Measurements from ENCODE around the gene ZNF577.
"Not testable (repeated sequence)": the region's sequence is repeated elsewhere in the genome, so short reads cannot be mapped to it uniquely, and the experiment has no call there.

Gene ZNF577

DNA sequence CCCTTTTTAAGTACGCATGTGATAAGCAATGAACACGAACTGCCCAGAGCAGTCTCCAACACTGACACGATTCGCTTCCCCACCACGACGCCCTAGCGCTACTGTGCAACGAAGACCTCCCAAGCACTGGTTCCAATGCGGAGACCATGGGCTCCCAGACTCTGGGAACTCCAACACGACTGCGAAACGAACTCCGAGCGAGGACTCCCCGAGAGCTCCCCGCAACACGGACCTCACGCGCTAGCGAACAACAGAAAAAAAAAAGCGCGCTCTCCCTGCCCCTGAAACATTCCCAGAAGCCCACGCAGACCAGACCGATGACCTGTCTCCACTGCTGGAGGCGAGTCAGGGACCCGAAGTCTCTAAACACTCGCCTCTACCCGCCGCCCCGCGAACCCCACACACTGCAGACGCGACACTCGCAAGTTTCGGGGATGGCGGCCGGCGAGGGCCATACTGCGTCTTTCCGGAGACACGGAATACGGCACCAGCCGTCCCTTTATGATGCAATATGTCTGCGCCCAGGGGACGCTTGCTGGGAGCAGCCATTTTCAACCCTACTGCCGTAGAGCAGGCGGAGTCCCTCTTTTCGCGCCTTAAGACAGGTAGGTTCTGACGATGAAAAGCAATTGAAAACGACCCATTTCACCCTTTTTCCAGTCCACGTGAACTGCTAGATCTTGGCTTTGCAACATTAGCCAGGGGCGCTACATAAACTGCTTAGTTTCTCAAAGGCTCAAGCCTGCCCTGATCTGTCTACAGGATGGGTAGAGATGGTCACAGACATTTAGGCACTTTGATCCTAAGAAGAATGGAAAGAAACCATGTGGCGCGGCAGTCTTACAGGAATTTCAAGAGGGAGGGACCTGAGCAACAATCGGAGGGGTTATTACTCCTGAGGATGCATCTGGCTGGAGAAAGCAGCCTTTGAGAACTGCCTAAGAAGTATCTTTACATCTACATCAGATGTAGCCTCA lies at the start of gene ZNF577:
TSS of gene ZNF577 (minus strand) at position 430 of the 977 bp plus-strand sequence. CDS start 7,569 bp downstream, outside the sequence.
- peak; percentile 91 for DNase-seq (ENCODE audit: low spot score)

DNA sequence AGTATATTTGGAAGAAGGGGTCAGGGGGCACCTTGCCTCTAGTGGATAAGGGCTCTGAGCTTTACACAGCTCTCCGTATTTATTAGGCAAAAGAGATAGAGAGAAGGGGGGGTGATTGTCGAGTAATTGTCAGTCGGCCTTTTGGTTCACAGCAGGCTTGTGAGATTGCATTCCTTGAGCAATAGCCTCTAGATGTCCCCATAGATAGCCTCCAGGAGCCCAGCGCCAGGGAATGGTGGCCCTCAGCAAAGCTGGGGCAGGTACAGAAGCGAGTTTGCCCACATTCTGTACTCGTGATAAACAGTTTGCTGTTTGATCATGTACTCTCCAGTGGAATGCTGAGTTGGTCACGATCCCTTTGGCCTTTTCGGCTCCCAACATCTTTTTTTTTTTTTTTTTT lies 44.2 kb upstream of the ZNF577 start:
- DNase-seq (ENCODE audit: low spot score): no peak

DNA sequence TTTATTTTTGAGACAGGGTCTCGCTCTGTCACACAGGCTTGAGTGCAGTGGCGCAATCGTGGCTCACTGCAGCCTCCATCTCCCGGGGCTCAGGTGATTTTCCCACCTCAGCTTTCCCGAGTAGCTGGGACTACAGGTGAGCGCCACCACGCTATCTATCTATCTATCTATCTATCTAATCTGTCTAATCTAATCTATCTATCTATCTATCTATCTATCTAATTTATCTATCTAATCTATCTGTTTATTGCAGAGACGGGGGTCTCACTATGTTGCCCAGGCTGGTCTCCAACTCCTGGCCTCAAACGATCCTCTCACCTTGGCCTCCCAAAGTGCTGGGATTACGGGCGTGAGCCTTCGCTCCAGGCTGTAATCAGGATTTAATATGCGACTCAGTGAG lies 40.1 kb upstream of the ZNF577 start:
- DNase-seq (ENCODE audit: low spot score): no peak

DNA sequence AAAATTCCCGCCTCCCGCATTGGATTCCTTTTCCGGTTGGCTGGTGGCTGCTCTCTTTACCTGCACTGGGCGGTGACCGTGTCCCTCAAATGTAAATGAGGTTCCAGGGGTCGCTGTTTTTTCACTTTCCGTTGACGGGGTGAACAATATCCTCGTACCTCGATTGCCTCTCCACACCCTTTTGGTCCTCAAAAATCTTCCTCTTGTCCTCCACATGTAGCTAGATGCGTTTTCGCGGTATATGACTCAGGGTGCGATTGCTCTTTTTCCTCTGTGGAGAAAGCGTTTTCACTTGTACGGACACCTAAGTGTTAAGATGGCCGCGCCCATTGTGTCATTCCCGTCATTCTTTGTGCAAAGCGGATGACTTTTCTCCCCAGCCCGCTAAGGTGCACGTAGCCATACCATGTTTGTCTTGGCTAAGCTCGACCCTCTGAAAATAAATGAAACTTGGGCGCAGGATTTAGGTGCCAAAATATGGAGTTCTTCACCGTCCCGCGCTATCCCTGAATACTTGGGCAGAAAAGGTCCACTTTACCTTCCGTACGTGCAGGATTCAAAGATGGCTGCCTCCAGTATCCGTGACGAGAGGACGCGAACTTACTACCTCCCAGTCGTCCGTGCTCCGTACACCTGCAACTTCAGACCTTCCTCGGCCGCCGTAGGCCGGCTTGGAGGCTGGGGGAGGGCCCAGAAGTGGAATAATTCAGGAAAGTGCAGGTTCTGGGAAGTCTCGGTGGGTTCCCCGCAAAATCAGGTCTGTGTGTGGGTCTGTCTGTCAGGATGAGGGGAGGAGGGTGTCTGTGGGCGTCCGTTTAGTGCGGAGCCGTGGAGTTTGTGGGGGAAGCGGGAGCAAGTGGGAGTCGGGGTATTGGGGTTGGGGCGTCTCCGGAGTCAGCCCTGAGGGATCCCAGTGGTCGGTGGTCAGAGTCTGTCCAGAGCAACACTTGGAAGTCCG lies 39.3 kb upstream of the ZNF577 start, which contains the start of gene ZNF613:
TSS of gene ZNF613 (plus strand) at position 689 of the 958 bp plus-strand sequence. CDS start 8,749 bp downstream, outside the sequence.
- DNase-seq (ENCODE audit: low spot score): peak; percentile 91

DNA sequence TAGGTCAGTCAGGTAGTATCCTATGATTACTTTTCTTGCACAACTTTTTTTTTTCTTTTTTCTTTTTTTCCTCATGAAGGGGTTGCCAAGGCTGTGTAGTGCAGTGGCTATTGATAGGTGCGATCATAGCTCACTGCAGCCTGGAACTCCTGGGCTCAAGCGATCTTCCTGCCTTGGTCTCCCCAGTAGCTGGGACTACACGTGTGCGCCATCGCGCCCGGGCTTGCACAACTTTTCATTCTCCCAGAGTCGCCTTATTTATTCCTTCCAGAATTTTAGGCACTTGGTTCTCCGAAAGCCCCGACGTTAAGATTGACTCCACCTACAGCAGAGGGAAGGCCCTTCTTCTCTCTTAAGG lies 38.7 kb upstream of the ZNF577 start:
- DNase-seq (ENCODE audit: low spot score): no peak

DNA sequence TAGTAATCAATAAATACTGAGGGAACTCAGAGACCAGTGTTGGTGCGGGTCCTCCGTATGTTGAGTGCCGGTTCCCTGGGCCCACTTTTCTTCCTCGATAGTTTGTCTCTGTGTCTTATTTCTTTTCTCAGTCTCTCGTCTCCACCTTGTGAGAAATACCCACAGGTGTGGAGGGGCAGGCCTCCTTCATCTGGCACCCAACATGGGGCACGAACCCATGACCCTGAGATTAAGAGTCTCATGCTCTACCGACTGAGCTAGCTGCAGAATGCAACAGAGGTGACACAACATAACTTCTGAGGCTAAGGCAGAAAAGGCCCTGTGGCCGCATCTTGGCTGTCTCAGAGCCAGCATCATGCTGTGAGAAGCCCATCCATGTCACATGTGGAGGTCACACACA lies 34.2 kb upstream of the ZNF577 start:
- no peak for DNase-seq (ENCODE audit: low spot score)

DNA sequence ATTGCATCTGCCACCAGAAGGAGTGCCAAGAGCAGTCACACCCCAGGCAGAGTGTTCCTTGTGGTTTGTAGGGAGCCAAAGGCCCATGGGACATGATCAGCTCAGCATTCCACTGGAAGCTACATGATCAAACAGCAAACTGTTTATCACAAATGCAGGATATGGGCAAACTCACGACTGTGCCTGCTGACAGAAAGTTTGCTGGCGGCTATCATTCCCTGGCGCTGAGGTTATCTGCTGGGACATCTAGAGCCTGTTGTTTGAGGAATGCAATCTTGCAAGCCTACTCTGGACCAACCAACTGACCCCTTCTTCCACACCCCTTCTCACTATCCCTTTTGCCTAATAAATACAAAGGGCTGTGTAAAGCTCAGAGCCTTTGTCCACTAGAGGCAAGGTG lies 31.9 kb upstream of the ZNF577 start:
- DNase-seq (ENCODE audit: low spot score): no peak

DNA sequence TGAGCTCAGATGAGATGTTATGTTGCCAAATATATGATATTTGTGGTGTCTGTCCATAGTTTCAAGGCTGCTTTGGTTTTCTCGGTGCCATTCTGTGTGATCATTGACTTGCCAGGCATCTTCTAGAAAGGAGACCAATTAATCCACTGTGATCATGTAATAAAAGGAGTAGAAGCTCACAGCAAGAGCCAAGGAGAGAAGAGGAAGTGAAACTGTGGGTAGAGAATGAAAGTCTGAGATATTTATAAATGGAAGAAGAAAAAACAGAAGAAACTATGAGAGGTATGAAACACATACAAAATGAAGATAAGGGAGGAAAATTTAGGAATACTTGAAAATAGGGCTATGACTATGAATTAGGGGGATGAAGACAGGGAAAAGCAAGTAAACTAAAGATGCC lies 28.4 kb upstream of the ZNF577 start:
- no peak for DNase-seq (ENCODE audit: low spot score)

DNA sequence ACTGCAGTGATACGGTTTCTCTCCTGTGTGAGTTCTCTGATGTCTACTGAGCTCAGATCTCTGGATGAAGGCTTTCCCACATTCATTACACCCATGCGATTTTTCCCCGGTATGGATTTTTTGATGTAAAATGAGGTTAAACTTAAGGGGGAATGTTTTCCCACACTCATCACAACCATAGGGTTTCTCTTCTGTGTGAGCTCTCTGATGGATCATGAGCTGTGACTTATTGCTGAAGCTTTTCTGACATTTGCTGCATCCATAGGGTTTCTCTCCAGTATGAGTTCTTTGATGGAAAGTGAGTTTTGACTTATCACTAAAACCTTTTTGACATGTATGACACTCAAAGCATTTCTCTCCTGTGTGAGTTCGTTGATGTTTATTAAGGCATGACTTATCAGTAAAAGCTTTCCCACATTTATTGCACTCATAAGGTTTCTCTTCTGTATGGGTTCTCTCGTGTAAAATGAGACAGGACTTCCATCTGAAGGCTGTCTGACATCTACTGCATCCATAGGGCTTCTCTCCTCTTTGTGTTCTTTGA lies 27.6 kb upstream of the ZNF577 start:
- no peak for DNase-seq (ENCODE audit: low spot score)

DNA sequence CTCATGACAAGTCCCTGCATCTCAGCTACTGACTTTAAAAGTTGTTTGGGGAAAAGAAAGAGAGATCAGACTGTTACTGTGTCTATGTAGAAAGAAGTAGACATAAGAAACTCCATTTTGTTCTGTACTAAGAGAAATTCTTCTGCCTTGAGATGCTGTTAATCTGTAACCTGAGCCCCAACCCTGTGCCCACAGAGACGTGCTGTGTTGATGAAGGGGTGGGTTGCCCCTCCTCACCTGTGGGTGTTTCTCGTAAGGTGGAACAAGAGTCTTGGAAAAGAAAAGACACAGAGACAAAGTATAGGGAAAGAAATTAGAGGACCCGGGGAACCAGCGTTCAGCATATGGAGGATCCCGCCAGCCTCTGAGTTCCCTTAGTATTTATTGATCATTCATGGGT lies 20.2 kb upstream of the ZNF577 start:
- DNase-seq (ENCODE audit: low spot score): not testable (repeated sequence)

DNA sequence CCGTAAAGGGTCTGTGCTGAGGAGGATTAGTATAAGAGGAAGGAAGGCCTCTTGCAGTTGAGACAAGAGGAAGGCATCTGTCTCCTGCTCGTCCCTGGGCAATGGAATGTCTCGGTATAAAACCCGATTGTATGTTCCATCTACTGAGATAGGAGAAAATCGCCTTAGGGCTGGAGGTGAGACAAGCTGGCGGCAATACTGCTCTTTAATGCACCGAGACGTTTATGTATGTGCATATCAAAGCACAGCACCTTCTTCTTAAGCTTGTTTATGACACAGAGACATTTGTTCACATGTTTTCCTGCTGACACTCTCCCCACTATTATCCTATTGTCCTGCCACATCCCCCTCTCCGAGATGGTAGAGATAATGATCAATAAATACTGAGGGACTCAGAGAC lies 18.4 kb upstream of the ZNF577 start:
- not testable (repeated sequence) for DNase-seq (ENCODE audit: low spot score)

DNA sequence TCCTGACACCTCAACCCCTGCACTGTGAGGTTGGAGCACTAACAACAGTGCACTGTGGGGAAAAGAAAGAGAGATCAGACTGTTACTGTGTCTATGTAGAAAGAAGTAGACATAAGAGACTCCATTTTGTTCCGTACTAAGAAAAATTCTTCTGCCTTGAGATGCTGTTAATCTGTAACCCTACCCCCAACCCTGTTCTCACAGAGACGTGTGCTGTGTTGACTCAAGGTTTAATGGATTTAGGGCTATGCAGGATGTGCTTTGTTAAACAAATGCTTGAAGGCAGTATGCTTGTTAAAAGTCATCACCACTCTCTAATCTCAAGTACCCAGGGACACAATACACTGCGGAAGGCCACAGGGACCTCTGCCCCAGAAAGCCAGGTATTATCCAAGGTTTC lies 17.9 kb upstream of the ZNF577 start:
- DNase-seq (ENCODE audit: low spot score): not testable (repeated sequence)

DNA sequence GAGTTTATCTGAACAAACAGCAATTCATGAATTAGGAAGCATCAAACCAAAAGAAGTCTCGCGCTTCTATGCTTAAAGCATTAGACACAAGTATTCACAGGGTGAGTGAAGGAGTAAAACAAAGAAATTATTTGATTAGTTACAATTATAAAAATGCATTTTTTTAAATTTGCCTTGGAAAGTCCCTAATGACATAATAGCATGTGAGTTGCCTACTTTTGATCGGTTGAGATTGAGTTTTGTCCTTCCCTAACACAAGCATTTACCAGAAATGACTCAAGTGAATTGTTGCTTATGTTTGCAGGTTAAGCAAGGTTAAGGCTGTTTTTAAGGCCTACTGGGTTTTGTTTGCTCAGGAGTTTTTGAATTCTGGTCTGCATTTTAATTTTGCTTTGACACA lies 17.5 kb upstream of the ZNF577 start:
- DNase-seq (ENCODE audit: low spot score): no peak

DNA sequence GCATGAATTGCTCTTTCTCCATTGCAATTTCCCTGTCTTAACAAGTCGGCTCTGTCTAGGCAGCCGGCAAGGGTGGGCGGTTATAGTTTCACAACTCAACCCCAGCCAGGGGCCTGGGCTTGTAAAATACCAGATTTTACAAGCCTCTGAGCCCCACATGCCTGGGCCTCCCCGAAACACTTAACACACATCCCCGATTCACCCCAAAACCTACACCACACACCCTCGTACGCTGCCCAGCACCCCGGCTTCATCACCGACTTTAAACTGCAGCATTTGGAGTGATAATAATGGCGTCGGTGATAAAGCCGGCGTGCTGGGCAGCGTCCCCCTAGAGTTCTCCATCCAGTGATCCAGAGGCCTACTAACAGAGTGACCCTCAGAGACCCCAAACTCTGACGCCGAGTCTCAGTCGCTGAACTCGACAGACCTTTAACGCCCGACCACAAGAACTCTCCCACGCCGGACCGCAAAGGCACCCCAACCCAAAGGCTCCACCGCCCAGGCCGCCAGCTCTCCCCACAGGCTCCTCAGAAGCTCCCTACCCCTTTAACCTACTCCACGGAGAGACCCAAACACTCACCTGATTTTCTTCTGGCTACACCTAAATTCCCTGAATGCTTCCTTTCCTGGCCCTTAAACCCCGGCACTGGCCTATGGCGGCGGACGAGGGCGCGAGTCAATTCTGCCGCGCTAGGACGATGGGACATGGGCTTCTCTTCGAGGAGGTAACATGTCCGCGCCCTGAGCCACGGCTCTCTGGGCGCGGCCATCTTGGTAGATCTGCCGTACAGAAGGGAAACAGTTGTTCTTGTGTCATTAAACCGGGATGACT lies 16.8 kb upstream of the ZNF577 start, which contains the start of gene ZNF649:
TSS of gene ZNF649 (minus strand) at position 687 of the 835 bp plus-strand sequence. CDS start 4,910 bp downstream, outside the sequence.
- peak; percentile 90 for DNase-seq (ENCODE audit: low spot score)

DNA sequence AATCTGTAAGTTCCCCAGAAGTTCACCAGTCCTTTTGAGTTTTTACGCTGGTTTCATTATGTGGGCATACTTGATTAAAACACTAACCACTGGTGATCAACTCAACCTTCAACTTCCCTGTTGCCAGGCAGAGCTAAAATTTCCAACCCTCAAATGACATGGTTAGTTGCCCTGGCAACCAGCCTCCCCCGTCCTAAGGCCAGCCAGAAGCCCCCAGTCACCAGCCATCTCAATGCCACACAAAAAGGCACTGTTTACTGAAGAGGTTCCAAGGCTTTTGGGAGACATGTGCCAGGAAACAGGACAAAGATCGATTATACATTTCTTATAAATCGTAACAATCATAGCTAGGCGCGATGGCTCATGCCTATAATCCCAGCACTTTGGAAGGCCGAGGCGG lies 15.4 kb upstream of the ZNF577 start:
- DNase-seq (ENCODE audit: low spot score): no peak

DNA sequence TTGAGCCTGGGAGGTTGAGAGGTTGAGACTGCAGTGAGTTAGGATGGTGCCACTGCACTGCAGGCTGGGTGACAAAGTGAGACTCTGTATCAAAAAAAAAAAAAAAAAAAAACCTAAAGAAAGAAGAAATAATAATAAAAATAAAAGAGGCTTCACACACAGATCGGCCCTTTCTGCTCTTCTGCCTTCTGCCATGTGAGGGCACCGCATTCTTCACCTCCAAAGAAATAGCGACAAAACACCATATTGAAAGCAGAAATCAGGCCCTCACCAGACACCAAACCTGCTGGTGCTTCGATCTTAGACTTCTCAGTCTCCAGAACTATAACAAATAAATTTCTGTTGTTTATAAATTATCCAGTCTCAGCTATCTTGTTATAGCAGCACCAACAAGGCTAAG lies 14.1 kb upstream of the ZNF577 start:
- no peak for DNase-seq (ENCODE audit: low spot score)

DNA sequence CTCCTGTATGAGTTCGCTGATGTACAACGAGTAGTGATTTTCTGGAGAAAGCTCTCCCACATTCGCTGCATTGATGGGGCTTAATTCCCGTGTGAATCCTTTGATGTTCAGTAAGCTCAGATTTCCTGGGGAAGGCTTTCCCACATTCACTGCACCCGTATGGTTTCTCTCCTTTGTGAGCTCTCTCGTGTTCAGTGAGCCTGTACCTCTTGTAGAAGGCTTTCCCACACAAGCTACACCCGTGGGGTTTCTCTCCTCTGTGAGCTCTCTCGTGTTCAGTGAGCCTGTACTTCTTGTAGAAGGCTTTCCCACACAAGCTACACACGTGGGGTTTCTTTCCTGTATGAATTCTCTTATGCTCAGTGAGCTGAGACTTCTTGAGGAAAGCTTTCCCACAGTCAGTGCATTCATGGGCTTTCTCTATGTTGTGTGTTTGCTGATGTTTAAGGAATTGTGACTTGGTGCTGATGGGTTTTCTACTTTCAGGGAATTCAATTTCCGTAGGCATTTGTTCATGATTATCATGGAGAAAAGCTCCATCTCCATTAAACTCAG lies 3.5 kb upstream of the ZNF577 start:
- DNase-seq (ENCODE audit: low spot score): no peak

DNA sequence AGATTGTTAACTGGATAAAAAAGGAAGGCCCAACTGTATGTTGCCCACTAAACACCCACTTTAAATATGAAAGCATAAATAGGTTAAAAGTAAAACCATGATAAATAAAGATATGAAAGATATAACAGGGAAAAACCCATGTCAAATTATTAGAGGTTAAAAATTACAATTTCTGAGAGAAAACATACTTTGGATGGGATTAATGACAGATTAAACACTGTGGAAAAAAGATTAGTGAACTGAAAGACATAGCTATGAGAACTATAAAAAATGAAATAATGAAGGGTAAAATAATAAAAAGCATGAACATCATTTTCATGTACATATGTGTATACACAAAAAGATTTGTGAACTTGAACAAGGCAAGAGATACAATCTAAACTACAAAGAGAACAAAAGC lies 2.2 kb upstream of the ZNF577 start:
- no peak for DNase-seq (ENCODE audit: low spot score)

DNA sequence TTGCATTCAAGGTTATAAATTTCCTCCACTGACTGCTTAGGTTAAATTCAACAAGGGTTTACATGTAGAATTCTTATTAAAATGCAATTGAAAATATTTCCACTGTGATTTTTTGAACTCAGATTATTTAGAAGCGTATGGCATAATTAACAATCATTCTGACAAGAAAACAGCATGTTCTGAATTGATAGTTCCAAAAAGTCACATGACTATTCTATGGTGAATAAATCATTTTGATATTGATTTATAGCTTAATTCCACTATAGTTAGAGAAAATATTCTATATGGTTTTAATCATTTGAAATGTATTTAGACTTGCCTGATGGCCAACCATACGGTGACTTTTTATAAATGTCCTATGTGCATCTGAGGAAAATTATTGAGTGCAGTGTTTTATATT lies 3.0 kb downstream of the ZNF577 start:
- DNase-seq (ENCODE audit: low spot score): no peak

DNA sequence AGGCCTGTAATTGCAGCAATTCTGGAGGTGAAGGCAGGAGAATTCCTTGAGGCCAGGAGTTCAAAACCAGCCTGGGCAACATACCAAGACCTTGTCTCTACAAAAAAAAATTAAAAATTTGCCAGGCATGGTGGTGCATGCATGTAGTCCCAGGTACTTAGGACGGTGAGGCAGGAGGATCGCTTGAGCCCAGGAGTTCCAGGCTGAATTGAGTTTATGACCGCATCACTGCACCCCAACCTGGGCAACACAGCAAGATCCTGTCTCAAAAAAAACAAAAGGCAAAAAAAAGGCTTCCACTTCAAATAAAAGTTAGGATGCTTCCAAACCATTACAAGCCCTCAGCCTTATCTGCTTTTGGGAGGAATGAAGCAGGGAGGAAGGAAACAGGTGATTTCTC lies 5.2 kb downstream of the ZNF577 start:
- no peak for DNase-seq (ENCODE audit: low spot score)

DNA sequence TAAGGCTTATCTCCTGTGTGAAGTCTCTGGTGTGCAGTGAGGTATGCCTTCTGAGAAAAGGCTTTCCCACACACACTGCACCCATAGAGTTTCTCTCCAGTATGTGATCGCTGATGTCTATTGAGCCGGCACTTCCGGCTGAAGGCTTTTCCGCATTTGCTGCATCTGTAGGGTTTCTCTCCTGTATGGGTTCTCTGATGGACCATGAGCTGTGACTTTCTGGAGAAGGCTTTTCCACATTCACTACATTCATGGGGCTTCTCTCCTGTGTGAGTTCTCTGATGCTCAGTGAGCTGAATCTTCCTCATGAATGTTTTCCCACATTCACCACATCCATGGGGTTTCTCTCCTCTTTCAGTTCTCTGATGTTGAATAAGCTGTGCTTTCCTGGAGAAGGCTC lies 14.7 kb downstream of the ZNF577 start:
- no peak for DNase-seq (ENCODE audit: low spot score)

Data from iPS-NIHi11 (cell line).